SIG-M5 treated with dmso at 0.1 percent for 504 hours (cell line): ENCODE measurements around the gene TMEM259.

ENCODE experiments used
- DNase-seq: peaks from one replicate; lab custom pipeline; 2025; ENCODE audit not compliant: unreplicated experiment; lab: John Stamatoyannopoulos, UW

The TMEM259 gene

GRCh38 chr19:1055886-1056620 lies 35.1 kb upstream of the TMEM259 start:
- no peak for DNase-seq

- DNase-seq = no peak
Measured at GRCh38 chr19:1055028-1055425, 34.1 kb upstream of the TMEM259 start.

- no peak for DNase-seq
Measured at GRCh38 chr19:1054102-1055027, 33.4 kb upstream of the TMEM259 start.

GRCh38 chr19:1053176-1054101 lies 32.5 kb upstream of the TMEM259 start:
- no peak for DNase-seq

GRCh38 chr19:1052349-1052975 lies 31.5 kb upstream of the TMEM259 start:
- no peak for DNase-seq

- no peak for DNase-seq
Measured at GRCh38 chr19:1051791-1052190, 30.9 kb upstream of the TMEM259 start.

GRCh38 chr19:1050989-1051788 lies 30.3 kb upstream of the TMEM259 start:
- DNase-seq = no peak

GRCh38 chr19:1049800-1050199 lies 28.9 kb upstream of the TMEM259 start:
- no peak for DNase-seq

GRCh38 chr19:1049106-1049505 lies 28.2 kb upstream of the TMEM259 start:
- DNase-seq = no peak

GRCh38 chr19:1047696-1048147 lies 26.8 kb upstream of the TMEM259 start:
- DNase-seq = no peak

- no peak for DNase-seq
Measured at GRCh38 chr19:1046836-1047695, 26.1 kb upstream of the TMEM259 start.

- DNase-seq = no peak
Measured at GRCh38 chr19:1046117-1046626, 25.2 kb upstream of the TMEM259 start.

- peak; percentile 39 for DNase-seq
Measured at GRCh38 chr19:1045247-1045603, 24.3 kb upstream of the TMEM259 start.

- DNase-seq = no peak
Measured at GRCh38 chr19:1042689-1043511, 22.0 kb upstream of the TMEM259 start.

GRCh38 chr19:1041835-1042685 lies 21.1 kb upstream of the TMEM259 start:
- no peak for DNase-seq

- DNase-seq = no peak
Measured at GRCh38 chr19:1041272-1041834, 20.4 kb upstream of the TMEM259 start.
